HL-60/S4 treated with retinoic acid at 250 ng/mL for 4 days and 3 days (cell line): Measurements from ENCODE around the gene EEF2K.
"Not testable (repeated sequence)": the region's sequence is repeated elsewhere in the genome, so short reads cannot be mapped to it uniquely, and the experiment has no call there.

Experiments
- in situ Hi-C: fragments of 300-500 bp; cut with MboI; formaldehyde crosslinking; loops from 2 replicates; pipeline ENCODE4 v1.7.0; 2022; ENCODE audit warnings: low sequenced_read_pairs

The EEF2K gene

GRCh38 chr16:22206013-22206841 is at the start of gene EEF2K:
Gene EEF2K (plus strand): TSS chr16:22206278. CDS start chr16:22225730, 19,452 bp downstream.
- in situ Hi-C loops, result loop anchor here (25.0 kb wide), 1 partner anchor 1394 kb away; the partner anchor contains the start of genes ERI2 and REXO5

DNA sequence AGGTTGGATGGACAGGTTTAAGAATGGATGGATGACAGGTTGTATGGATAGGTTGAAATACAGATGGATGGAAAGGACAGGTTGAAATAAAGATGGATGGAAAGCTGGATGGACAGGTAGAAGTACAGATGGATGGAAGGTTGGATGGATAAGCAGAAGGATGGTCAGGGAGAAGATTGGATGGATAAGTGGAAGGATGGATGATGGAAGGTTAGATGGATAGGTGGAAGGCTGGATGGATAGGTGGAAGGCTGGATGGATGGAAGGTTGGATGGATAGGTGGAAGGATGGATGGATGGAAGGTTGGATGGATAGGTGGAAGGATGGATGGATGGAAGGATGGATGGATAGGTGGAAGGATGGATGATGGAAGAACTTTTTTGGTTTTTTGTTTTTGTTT is 44.7 kb upstream of the EEF2K start:
- in situ Hi-C loops, result no loop called here

DNA sequence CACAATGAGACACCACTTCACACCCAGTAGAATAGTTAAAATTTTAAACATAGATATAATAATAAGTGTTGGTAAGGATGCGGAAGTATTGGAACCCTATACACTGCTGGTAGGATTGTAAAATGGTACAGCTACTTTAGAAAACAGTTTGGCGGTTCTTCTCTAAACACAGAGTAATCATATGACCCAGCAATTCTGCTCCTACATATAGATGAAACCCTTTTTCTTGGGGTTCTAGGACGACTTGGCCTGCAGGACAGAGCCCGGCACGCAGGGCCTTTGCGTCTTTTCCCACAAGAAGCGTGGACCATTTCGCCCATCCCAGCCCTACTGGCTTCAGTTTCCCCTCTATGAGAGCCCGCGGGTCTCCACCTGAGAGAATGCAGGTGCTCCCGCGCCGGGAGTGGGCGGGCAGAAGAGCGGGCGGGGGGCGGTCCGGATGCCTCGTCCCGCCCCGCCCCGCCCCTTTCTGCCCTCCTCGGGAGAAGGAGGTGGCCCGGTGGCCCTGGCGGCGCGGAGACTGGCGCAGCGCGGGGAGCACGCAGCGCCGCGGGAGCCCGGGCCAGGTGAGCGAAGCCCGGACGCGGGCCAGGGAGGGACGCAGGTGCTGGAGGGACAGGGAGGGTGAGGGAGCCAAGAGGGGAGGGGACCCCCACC is 44.0 kb upstream of the EEF2K start, which contains the start of gene SDR42E2:
Gene SDR42E2 (plus strand): TSS at position 508 of the 657 bp plus-strand sequence. CDS start 3,077 bp downstream, outside the sequence.
- in situ Hi-C loops, result no loop called here

DNA sequence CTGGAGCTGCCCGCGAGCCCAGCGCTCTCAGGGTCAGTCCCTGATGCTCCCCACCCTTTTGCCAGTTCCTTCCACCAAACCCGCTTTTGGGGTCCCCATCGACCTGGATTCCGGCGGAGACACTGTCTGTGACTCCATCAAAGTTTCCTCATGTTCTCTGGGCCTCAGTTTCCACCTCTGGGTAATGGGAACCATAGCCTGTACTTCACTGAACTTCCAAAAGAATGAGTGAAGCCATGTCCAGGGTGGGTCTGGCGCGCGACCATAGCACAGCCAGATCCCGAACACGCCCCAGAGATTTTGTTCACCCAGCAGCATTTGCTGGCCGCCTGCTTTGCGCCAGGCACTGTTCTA is 43.4 kb upstream of the EEF2K start:
- in situ Hi-C loops, result no loop called here

DNA sequence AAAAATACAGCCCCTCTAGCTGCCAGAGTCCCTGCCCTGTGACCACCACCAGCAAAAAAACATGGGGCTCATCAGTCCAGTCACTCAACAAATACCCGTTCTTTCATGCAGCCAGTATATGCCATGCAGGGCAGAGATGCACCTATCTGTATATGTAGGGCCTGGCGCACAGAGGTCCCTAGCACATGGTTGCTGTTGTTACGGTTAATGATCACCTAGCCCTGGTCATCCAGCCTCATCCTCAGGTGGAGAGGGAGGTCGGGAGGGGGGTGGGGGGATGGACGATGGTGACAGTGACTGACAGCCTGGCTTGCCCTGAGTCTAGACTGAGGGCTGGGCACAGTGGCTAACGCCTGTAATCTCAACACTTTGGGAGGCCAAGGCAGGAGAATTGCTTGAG is 42.3 kb upstream of the EEF2K start:
- in situ Hi-C loops, result no loop called here

DNA sequence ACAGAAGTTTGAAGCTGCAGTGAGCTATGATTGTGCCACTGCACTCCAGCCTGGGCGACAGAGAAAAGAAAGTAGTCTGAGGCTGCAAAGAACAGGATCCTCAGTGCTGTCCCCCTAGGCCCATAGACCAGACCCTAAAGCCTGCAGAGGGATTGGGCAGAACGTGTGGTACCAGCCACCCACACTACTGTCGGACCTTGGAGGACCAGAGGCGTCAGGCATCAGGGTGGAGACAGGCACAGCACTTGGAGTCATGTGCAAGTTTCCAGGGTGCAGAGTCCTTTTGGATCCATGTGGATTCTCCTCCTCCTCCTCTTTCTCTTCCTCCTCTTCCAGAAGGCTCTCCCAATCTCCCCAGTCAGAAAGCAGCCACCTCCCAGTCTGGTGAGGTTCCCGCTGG is 41.6 kb upstream of the EEF2K start:
- in situ Hi-C loops, result no loop called here

DNA sequence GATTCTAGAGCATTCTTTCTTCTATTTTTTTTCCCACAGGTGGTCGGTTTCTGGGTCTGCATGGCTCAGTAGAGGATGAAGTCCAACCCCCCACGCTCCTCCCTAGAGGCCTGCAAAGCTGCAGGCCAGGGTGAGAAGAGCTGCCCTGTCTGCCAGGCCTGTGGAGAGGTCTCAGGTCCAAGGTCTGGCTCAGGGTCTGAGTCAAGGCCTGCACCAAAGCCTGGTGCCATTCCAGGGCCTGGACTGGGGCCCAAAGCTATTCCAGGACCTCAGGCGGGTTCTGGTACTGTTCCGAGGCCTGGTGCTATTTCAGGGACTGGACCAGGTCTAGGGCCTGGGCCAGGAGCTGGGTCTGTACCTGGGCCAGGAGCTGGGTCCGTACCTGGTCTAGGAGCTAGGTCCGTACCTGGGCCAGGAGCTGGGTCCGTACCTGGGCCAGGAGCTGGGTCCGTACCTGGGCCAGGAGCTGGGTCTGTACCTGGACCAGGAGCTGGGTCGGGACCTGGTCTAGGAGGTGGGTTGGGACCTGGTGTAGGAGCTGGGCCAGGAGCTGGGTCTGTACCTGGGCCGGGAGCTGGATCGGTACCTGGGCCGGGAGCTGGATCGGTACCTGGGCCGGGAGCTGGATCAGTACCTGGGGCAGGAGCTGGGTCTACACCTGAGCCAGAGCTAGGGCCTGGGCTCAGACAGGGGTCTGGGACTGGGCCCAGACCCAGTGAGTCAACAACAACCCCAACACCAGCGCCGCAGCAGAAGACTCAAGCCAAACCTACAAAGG is 40.4 kb upstream of the EEF2K start:
- in situ Hi-C loops, result no loop called here

- in situ Hi-C loops, result no loop called here
Observed at GRCh38 chr16:22171953-22172352, 34.1 kb upstream of the EEF2K start.

GRCh38 chr16:22172642-22173041 is 33.4 kb upstream of the EEF2K start:
- in situ Hi-C loops, result not testable (repeated sequence)

DNA sequence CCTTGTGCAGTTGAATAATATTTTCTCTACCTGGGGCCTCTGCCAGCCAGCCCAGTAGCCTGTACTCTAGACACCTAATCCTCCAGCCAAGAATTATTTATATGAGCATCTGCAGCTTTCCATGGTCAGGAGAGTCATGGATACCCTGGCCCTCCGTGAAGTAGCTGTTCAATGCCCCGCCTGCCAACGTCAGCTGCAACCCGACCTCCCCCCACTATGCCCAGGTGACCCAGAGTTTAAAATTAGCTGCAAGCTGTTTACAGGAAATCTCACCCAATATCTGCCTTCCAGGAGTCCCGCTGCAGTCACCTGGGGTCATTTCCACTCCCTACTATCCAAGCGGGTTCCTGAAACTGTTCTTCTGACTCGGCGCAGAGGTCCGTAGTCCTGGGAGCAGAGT is 31.4 kb upstream of the EEF2K start:
- in situ Hi-C loops, result no loop called here

DNA sequence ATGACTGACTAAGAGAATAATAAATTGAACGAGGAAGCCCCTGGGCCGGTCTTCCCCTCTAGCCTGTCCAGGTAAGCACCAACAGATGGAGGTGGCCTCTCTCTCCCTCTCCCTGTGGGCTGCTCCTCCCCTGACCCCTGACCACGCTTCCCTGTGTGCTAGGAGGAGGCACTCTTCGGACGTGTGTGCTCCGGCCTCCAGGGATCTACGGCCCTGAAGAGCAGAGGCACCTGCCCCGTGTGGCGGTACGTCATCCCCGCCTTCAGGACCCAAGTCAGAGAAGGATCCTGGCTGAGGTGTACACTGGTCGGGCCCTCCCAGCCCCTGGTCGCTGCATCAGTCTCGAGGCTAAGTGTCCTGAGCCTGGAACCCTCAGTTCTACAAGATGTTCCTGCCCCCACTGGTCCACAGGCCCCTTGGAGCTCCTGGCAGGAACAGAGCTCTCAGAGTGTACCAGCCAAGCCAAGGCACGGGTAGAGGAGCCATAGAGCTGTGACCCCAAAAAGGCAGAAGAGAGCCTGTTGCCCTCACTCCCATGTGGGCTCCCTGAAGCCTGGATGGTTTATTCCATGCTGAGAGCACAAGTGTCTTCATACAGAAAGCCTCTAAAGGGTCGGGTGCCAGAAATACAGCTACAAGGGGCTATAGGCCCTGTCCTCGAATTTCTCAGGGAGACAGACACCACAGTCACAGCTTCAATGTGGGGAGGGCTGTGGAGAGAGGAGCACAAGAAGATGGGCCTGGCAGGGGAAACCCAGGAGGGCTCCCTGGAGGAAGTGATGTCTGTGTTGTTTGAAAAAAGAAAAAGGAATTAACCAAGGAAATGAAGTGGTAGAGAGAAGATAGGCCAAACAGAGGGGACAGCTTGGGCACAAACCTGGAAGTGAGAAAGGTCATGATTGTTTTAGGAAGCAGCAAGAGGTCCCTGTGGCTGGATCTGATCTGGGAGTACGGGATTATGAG is 27.8 kb upstream of the EEF2K start:
- in situ Hi-C loops, result no loop called here

GRCh38 chr16:22181426-22181825 is 24.7 kb upstream of the EEF2K start:
- in situ Hi-C loops, result no loop called here

DNA sequence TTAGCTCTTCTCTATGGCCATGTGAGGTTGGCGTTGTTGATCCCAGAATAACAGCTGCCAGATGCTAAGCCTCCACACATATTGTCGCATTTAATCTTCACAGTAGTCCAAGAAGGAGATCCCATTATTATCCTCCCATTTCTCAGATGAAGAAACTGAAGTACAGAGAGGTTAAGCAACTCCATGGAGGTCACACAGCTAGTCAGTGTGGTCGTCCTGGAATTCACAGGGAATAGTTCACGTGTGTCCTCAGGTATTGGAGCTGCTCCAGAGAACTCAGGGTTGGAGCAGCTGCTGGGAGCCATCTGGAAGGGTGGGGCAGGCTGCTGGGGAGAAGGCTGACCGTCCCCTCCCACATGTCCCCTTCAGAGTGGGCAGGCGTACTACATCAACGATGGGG is 24.2 kb upstream of the EEF2K start:
- in situ Hi-C loops, result no loop called here

GRCh38 chr16:22183335-22183734 is 22.7 kb upstream of the EEF2K start:
- in situ Hi-C loops, result no loop called here

DNA sequence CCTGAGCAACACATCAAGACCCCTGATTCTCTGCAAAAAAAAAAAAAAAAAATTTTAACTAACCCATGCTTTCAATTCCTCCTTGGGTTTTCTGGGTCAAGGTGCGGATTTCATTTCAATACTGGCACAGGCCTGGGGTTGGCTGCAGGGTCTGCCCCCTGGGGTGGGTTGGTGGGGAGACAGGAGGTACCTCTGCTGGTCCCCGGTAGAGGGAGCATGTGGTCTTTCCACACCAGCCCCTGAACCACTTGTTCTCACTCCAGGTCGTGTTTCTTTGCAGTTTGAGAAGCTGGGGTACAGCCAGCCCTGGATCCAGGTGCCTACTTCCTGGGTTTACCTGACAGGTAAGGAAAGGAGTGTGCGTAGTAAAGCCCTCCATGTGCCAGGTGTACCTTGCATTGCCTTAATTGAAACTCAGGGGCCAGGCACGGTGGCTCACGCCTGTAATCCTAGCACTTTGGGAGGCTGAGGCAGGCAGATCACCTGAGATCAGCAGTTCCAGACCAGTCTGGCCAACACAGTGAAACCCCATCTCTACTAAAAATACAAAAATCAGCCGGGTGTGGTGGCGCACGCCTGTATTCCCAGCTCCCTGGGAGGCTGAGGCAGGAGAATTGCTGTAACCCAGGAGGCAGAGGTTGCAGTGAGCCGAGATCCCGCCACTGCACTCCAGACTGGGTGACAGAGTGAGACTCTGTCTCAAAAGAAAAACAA is 22.0 kb upstream of the EEF2K start:
- in situ Hi-C loops, result no loop called here

GRCh38 chr16:22184615-22184968 is 21.5 kb upstream of the EEF2K start:
- in situ Hi-C loops, result no loop called here

GRCh38 chr16:22186517-22186916 is 19.6 kb upstream of the EEF2K start:
- in situ Hi-C loops, result no loop called here

GRCh38 chr16:22188267-22188594 is 17.8 kb upstream of the EEF2K start:
- in situ Hi-C loops, result no loop called here

- in situ Hi-C loops, result no loop called here
Observed at GRCh38 chr16:22188595-22189442, 17.3 kb upstream of the EEF2K start.
